ENCODE results near the gene KCNN3.

GRCh38 chr1:154895798-154896197 is 25.7 kb upstream of the KCNN3 start:
- no peak for TF ChIP-seq CTCF (IDR thresholded peaks at IDR 0.05)
- TF ChIP-seq EP300 (IDR thresholded peaks at IDR 0.05): no peak
- TF ChIP-seq POLR2A (IDR thresholded peaks at IDR 0.05; ENCODE audit: low read depth): no peak

All from esophagus muscularis mucosa (tissue), 4 donors.